ENCODE measurements around the gene ARID3B. TPM values are rescaled to one million over a fixed set of nuclear protein-coding genes. Genes with fewer than 3 reads are reported as not detected.

The ARID3B gene
- total and polyA plus RNA-seq, 2 experiments from 2014 or later, result 13.2 to 19.8 TPM

DNA sequence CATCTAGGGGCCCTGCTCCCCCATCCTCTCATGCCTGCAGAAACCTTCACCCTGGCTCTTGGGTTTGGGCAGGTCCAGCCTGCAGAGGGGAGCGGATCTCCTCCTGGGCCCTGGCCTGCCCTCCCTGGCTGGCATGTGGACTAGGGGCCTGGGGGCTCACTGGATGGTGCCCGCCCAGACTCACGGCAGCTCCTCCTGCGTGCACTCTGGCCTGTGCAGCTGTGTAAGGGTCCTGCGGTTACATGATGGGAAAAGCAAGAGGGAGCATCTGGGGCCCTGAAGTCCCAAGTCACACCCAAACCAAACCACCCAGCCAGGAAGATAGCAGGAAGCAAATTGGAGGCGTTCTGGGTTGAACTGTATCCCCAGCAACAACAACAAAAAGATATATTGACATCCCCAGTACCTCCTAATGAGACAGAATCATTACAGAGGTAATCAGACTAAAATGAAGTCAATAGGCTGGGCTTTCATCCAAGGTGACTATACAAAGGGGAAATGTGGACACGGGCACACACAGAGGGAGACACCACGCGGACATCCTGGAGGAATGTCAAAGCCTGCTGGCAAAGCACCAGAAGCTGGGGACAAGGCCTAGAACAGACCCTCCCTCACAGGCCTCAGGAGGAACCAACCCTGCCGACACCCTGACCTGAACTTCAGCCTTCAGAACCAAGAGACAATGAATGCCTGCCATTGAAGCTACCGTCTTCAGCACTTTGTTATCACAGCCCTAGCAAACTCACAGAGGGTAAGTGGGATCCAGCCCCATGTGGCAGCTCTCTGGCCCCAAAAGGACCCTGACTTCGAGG lies 64.2 kb downstream of the ARID3B start:
- H3K9me3 ChIP-seq (ENCODE audit: low read depth), result no peaks in the 10 kb centered on the region
- no peak for DNase-seq (ENCODE audit: low spot score)
- no peak overlapping the region for H2AFZ ChIP-seq
- H3K36me3 ChIP-seq (replicated peaks; ENCODE audit: insufficient read depth, low read depth), result no peaks in the 10 kb centered on the region
- no peaks in the 10 kb centered on the region for H3K79me2 ChIP-seq
- H3K9me2 ChIP-seq (replicated peaks; ENCODE audit: insufficient read depth), result no peaks in the 10 kb centered on the region
- WGBS (ENCODE audit: low lambda C conversion rate, missing lambda C conversion rate), result 93% methylated on average over 12 of the region's 12 CpGs
- H3K4me1 ChIP-seq (ENCODE audit: insufficient read depth), result no peaks in the 10 kb centered on the region
- H3K4me2 ChIP-seq, result no peak overlapping the region
- H3K27me3 ChIP-seq, result no peaks in the 10 kb centered on the region
- H3K27ac ChIP-seq, result no peak overlapping the region
- TF ChIP-seq EZH2 (IDR thresholded peaks at IDR 0.05; ENCODE audit: borderline replicate concordance) (no peak), EZH2phosphoT487 (IDR thresholded peaks at IDR 0.05; ENCODE audit: low read depth, severe bottlenecking, unreplicated experiment) (no peak)
- TF ChIP-seq, protein P1, sequence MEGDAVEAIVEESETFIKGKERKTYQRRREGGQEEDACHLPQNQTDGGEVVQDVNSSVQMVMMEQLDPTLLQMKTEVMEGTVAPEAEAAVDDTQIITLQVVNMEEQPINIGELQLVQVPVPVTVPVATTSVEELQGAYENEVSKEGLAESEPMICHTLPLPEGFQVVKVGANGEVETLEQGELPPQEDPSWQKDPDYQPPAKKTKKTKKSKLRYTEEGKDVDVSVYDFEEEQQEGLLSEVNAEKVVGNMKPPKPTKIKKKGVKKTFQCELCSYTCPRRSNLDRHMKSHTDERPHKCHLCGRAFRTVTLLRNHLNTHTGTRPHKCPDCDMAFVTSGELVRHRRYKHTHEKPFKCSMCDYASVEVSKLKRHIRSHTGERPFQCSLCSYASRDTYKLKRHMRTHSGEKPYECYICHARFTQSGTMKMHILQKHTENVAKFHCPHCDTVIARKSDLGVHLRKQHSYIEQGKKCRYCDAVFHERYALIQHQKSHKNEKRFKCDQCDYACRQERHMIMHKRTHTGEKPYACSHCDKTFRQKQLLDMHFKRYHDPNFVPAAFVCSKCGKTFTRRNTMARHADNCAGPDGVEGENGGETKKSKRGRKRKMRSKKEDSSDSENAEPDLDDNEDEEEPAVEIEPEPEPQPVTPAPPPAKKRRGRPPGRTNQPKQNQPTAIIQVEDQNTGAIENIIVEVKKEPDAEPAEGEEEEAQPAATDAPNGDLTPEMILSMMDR (IDR thresholded peaks at IDR 0.05; ENCODE audit: poor library complexity), result no peak
- H4K20me1 ChIP-seq (ENCODE audit: insufficient read depth, poor library complexity, severe bottlenecking), result no peaks in the 10 kb centered on the region
- H3K4me3 ChIP-seq, result no peak overlapping the region

DNA sequence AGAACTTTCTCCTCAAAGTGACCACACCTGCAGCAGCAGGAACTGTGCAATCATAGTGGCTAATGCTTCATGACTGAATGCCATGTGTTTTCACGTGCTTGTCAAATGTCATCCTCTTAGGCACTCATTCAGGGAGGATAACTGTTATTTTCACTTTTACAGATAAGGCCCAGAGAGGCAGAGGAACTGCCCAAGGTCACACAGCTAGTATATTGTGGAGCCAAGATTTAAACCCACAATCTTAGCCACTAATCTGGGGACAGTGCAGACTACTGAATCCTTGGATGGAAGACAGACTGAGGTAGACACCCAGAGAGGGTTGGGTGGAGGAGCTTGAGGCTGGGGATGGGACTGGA lies 64.8 kb downstream of the ARID3B start:
- 95% methylated on average over 1 of the region's 1 CpG for whole genome bisulfite sequencing (ENCODE audit: low lambda C conversion rate, missing lambda C conversion rate)
- no peak overlapping the region for H3K4me2 ChIP-seq

DNA sequence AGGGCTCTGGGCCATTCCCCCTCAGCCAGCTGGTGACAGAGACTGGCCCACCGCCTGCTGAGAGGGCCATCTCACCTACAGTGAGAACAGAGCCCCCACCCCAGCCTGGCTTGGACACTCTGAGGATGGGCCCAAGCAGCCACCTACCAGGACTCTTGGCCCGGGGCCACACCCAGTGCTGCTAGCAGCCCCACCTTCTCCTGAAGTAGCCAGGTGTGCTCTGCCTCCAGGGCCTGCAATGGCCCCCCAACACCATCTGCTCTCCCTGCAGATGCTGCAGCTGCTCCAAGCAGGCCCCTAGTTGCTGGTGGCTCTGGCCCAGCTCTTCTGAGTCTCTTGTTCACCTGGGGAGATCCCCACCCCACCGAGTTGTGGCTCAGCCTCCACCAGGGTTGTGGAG lies 67.8 kb downstream of the ARID3B start:
- WGBS (ENCODE audit: low lambda C conversion rate, missing lambda C conversion rate), result 79% methylated on average over 3 of the region's 3 CpGs
- Histone ChIP-seq H4K20me1 (ENCODE audit: insufficient read depth, poor library complexity, severe bottlenecking) (no peaks in the 10 kb centered on the region), H3K4me3 (no peak overlapping the region), H3K9me2 (replicated peaks; ENCODE audit: insufficient read depth) (no peaks in the 10 kb centered on the region), H3K27ac (no peak overlapping the region), H3K4me1 (ENCODE audit: insufficient read depth) (no peaks in the 10 kb centered on the region), H2AFZ (no peak overlapping the region), H3K4me2 (no peak overlapping the region), H3K79me2 (no peaks in the 10 kb centered on the region), H3K9me3 (ENCODE audit: low read depth) (no peaks in the 10 kb centered on the region), H3K36me3 (replicated peaks; ENCODE audit: insufficient read depth, low read depth) (no peaks in the 10 kb centered on the region), H3K27me3 (no peaks in the 10 kb centered on the region)
- no peak for DNase-seq (ENCODE audit: low spot score)
- no peak for TF ChIP-seq EZH2 (IDR thresholded peaks at IDR 0.05; ENCODE audit: borderline replicate concordance)
- TF ChIP-seq EZH2phosphoT487 (IDR thresholded peaks at IDR 0.05; ENCODE audit: low read depth, severe bottlenecking, unreplicated experiment), result no peak
- TF ChIP-seq, protein P1 (IDR thresholded peaks at IDR 0.05; ENCODE audit: poor library complexity), result no peak

More for the DNA sequence above, 64.8 kb downstream of the ARID3B start:
- H3K36me3 ChIP-seq (replicated peaks; ENCODE audit: insufficient read depth, low read depth), result no peaks in the 10 kb centered on the region
- TF ChIP-seq EZH2phosphoT487 (IDR thresholded peaks at IDR 0.05; ENCODE audit: low read depth, severe bottlenecking, unreplicated experiment) (no peak), EZH2 (IDR thresholded peaks at IDR 0.05; ENCODE audit: borderline replicate concordance) (no peak)
- TF ChIP-seq, protein P1 (IDR thresholded peaks at IDR 0.05; ENCODE audit: poor library complexity), result no peak
- no peaks in the 10 kb centered on the region for H3K4me1 ChIP-seq (ENCODE audit: insufficient read depth)
- H3K79me2 ChIP-seq, result no peaks in the 10 kb centered on the region
- no peak for DNase-seq (ENCODE audit: low spot score)
- H4K20me1 ChIP-seq (ENCODE audit: insufficient read depth, poor library complexity, severe bottlenecking), result no peaks in the 10 kb centered on the region
- no peaks in the 10 kb centered on the region for H3K9me3 ChIP-seq (ENCODE audit: low read depth)
- no peak overlapping the region for H3K27ac ChIP-seq
- H3K9me2 ChIP-seq (replicated peaks; ENCODE audit: insufficient read depth), result no peaks in the 10 kb centered on the region
- H2AFZ ChIP-seq, result no peak overlapping the region
- no peaks in the 10 kb centered on the region for H3K27me3 ChIP-seq
- H3K4me3 ChIP-seq, result no peak overlapping the region
